ENCODE measurements around the gene ATP11A. TPM values are rescaled to one million over a fixed set of nuclear protein-coding genes. Genes with fewer than 3 reads are reported as not detected.
A peak's percentile ranks its signal among the peaks of the same experiment; 100 is the strongest.

ATP11A gene
- total RNA-seq: 10 to 100 TPM; 42.1 to 50.7 TPM

GRCh38 chr13:112689303-112690245 lies at the start of gene ATP11A:
TSS of gene ATP11A (plus strand) at chr13:112690038. CDS start at chr13:112690417, 379 bp downstream.
- CTCF ChIA-PET: interaction anchor here (1.0 kb wide), 1 partner anchor 31 kb away, joined by 4 read pairs; no protein-coding TSS in a partner anchor
- Mint-ChIP-seq H3K36me3 (ENCODE audit: low read depth) (peaks cover 6% of the 10 kb centered on the region), H3K4me3 (peak within 1 kb of the TSS; percentile 84), H3K9me3 (ENCODE audit: low read depth) (no peaks in the 10 kb centered on the region), H3K27me3 (no peaks in the 10 kb centered on the region), H3K4me1 (peaks cover 50% of the 10 kb centered on the region), H3K27ac (peak within 1 kb of the TSS; percentile 91)
- peak; percentile 90 for DNase-seq
- POLR2A ChIA-PET: no interaction called here
- ATAC-seq: peak; percentile 84
- intact Hi-C loops (cut with DNase I, micrococcal nuclease): loop anchor here (1.0 to 5.0 kb wide), 11 partner anchors 15 to 1977 kb away; partner anchors contain the start of genes CUL4A (in 1 of the 2), ING1 (in 1 of the 2), LAMP1 (in 1 of the 2) and TFDP1 (in 1 of the 2)

DNA sequence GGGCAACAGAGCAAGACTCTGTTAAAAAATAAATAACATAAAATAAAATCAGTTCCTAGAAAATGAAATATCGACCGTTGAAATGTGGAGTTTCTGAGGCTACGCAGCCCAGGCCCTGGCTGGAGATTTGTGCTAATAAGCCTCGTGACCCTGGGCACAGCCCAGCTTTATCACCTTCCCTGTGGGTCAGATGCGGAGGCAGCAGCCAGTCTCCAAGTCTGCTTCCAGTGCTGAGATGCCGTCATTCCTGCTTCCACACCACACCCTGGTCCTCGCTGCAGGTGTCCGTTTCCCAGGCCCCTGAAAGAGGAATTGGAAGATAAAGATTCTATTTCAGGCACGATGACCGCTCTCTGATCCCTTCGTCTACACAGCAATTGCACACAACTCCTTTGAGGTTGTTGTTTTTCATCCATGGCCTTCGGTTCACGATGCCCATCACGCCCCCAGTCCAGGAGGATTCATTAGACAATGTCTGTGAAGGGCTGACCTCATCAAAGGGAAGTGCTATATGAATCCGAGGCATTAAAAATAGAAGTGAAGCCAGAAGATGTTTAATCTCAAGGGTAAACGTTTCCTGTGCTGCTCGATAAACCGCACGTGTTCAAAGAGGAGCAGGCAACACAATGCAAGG lies 48.3 kb upstream of the ATP11A start:
- DNase-seq: no peak
- no peaks in the 10 kb centered on the region for H3K36me3 Mint-ChIP-seq (ENCODE audit: low read depth)
- peaks cover 8% of the 10 kb centered on the region for H3K27me3 Mint-ChIP-seq
- no peak for ATAC-seq
- H3K4me3 Mint-ChIP-seq: no peak overlapping the region
- POLR2A ChIA-PET: no interaction called here
- intact Hi-C loops (cut with DNase I, micrococcal nuclease): loop anchor here in 1 of 2 experiments (5.0 kb wide), 1 partner anchor 46 kb away; no protein-coding TSS in a partner anchor
- CTCF ChIA-PET: interaction anchor here (0.6 to 2.9 kb wide), 6 partner anchors 11 to 618 kb away, joined by 3 to 20 read pairs (median 3); no protein-coding TSS in a partner anchor
- peaks cover 12% of the 10 kb centered on the region for H3K4me1 Mint-ChIP-seq
- H3K27ac Mint-ChIP-seq: no peak overlapping the region
- no peaks in the 10 kb centered on the region for H3K9me3 Mint-ChIP-seq (ENCODE audit: low read depth)

- H3K4me3 Mint-ChIP-seq: no peak overlapping the region
- DNase-seq (no peak), ATAC-seq (no peak)
- POLR2A ChIA-PET: no interaction called here
- no peaks in the 10 kb centered on the region for H3K36me3 Mint-ChIP-seq (ENCODE audit: low read depth)
- CTCF ChIA-PET: no interaction called here
- no peaks in the 10 kb centered on the region for H3K9me3 Mint-ChIP-seq (ENCODE audit: low read depth)
- no peak overlapping the region for H3K27ac Mint-ChIP-seq
- intact Hi-C loops (cut with DNase I, micrococcal nuclease): loop anchor here in 1 of 2 experiments (5.0 kb wide), 1 partner anchor 45 kb away; no protein-coding TSS in a partner anchor
- peaks cover 8% of the 10 kb centered on the region for H3K27me3 Mint-ChIP-seq
- peaks cover 12% of the 10 kb centered on the region for H3K4me1 Mint-ChIP-seq
Observed at GRCh38 chr13:112642090-112642460, 47.8 kb upstream of the ATP11A start.

DNA sequence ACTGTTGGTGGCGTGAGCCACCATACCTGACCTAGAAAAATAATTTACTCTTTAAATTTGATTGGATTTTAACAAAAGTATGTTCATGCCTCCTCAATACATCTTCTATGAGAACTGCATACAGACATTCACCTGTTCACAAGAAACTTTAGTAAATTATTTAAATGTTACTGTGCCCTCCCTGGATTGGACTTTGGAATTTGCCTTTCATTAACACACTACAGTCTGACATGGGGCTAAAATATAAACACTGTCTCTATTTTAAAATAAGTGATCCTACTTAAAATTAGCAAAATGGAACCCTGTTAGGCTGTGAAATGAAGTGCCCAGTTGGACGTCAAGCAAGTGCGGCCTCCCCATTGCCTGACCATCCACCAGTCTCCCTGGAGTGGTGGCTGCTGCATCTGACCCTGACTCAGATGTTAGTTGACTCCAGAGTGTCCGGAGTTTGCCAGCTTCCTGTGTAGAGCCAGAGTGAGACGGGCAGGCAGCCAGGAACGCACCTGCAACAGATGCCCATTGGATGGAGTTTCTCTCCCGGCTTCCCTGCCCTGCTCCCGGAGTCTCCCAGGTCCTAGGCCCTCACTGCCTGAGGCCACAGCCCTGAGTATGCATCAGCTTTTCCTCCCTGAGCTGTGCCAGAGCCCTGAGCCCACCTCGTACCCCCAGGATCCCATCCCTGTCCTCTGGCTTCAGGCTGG lies 45.9 kb upstream of the ATP11A start:
- Mint-ChIP-seq H3K9me3 (ENCODE audit: low read depth) (no peaks in the 10 kb centered on the region), H3K27ac (no peak overlapping the region), H3K4me1 (peaks cover 11% of the 10 kb centered on the region), H3K36me3 (ENCODE audit: low read depth) (no peaks in the 10 kb centered on the region), H3K4me3 (no peak overlapping the region), H3K27me3 (peaks cover 8% of the 10 kb centered on the region)
- intact Hi-C loops (cut with DNase I, micrococcal nuclease): loop anchor here in 1 of 2 experiments (5.0 kb wide), 1 partner anchor 43 kb away; no protein-coding TSS in a partner anchor
- POLR2A ChIA-PET: no interaction called here
- no peak for DNase-seq
- ATAC-seq: no peak
- CTCF ChIA-PET: no interaction called here

DNA sequence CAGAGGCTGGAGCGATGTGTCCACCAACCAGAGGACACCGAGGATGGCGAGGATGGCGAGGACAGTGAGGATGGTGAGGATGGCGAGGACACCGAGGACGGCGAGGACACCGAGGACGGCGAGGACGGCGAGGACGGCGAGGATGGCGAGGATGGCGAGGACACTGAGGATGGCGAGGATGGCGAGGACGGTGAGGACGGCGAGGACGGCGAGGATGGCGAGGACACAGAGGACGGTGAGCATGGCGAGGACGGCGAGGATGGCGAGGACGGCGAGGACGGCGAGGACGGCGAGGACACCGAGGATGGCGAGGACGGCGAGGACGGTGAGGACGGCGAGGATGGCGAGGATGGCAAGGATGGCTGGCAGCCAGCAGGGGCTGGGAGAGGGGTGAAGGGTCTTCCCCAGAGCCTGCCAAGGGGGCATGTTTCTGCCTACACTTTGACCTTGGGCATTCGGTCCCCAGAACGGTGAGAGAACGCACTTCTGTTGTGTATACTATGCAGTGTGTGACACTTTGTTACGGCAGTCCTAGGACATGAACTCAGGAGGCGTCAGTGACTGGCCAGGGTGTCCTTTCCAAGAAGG lies 44.4 kb upstream of the ATP11A start:
- POLR2A ChIA-PET: no interaction called here
- ATAC-seq (no peak), DNase-seq (no peak)
- Mint-ChIP-seq H3K4me3 (no peak overlapping the region), H3K27ac (no peak overlapping the region), H3K36me3 (ENCODE audit: low read depth) (no peaks in the 10 kb centered on the region), H3K9me3 (ENCODE audit: low read depth) (no peaks in the 10 kb centered on the region), H3K4me1 (peaks cover 8% of the 10 kb centered on the region), H3K27me3 (peaks cover 1% of the 10 kb centered on the region)
- CTCF ChIA-PET: no interaction called here
- intact Hi-C loops (cut with DNase I, micrococcal nuclease): no loop called here

DNA sequence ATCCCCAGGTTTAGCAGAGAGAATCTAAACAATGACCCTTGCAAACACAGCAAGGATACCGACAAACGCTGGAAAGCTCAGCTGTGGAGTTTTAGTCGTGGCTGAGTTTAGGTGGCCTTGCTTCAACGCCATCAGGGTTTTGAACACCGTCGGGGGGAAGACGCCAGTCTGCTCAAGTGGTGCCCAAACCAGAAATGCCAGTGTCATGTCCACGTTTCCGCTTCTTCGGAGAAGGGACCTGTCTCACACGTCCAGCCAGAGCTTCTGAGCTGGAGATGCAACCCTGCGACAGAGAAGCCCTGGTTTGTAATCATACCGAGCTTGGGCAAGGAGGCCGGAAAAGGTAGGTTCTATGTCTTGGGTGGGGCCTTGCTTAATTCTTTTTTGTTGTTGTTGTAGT lies 42.6 kb upstream of the ATP11A start:
- intact Hi-C loops (cut with DNase I, micrococcal nuclease): no loop called here
- Mint-ChIP-seq H3K27ac (no peak overlapping the region), H3K9me3 (ENCODE audit: low read depth) (no peaks in the 10 kb centered on the region), H3K27me3 (no peaks in the 10 kb centered on the region), H3K36me3 (ENCODE audit: low read depth) (no peaks in the 10 kb centered on the region), H3K4me3 (no peak overlapping the region), H3K4me1 (peaks cover under 1% of the 10 kb centered on the region)
- DNase-seq: no peak
- POLR2A ChIA-PET: no interaction called here
- ATAC-seq: no peak
- CTCF ChIA-PET: interaction anchor here (0.6 kb wide), 1 partner anchor 228 kb away, joined by 4 read pairs; no protein-coding TSS in a partner anchor

GRCh38 chr13:112648101-112648500 lies 41.7 kb upstream of the ATP11A start:
- no peak overlapping the region for H3K27ac Mint-ChIP-seq
- ATAC-seq (no peak), DNase-seq (no peak)
- H3K27me3 Mint-ChIP-seq: no peaks in the 10 kb centered on the region
- CTCF ChIA-PET: no interaction called here
- H3K9me3 Mint-ChIP-seq (ENCODE audit: low read depth): no peaks in the 10 kb centered on the region
- H3K4me3 Mint-ChIP-seq: no peak overlapping the region
- H3K4me1 Mint-ChIP-seq: peaks cover 2% of the 10 kb centered on the region
- POLR2A ChIA-PET: no interaction called here
- H3K36me3 Mint-ChIP-seq (ENCODE audit: low read depth): no peaks in the 10 kb centered on the region
- intact Hi-C loops (cut with DNase I, micrococcal nuclease): no loop called here

DNA sequence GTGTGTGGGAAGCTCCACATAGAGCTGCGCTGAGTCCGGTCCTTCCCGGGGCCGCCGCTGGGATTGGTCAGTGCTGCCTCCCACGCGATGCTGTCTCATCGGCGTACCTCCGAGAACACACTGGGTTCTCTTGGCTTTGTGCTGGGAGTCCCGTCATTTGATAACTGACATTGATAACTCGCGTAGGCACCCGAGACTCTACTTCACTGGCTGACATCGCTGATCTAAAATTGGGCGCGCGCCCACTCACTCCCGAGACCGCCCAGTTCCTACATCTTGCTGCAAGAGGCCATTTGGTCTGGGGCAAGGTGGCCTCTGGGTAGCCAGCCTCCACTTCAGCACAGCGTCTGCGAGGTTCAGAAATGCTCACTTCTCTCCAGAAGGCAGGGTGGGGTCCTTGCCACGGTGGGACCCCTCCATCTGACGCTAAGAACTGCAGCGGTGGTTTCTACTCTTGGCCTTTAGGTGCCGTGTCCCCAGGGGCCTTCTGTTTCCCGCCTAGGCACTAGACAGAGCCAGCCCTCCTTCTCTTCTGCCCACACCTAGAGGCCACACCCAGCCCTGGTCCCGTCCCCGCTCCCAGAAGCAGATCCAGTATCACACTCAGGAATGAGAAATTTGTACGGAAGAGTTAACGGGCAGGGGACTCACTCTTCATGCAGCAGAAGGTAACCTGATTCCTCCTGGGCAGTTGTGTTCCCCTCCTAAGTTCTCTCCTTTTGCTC lies 40.7 kb upstream of the ATP11A start:
- ChIA-PET POLR2A (no interaction called here), CTCF (interaction anchor here (0.7 kb wide), 1 partner anchor 99 kb away, joined by 3 read pairs; no protein-coding TSS in a partner anchor)
- Mint-ChIP-seq H3K36me3 (ENCODE audit: low read depth) (no peaks in the 10 kb centered on the region), H3K4me3 (no peak overlapping the region), H3K27me3 (no peaks in the 10 kb centered on the region), H3K9me3 (ENCODE audit: low read depth) (no peaks in the 10 kb centered on the region), H3K27ac (no peak overlapping the region), H3K4me1 (peaks cover 5% of the 10 kb centered on the region)
- intact Hi-C loops (cut with DNase I, micrococcal nuclease): no loop called here
- DNase-seq (no peak), ATAC-seq (no peak)

GRCh38 chr13:112651311-112651710 lies 38.5 kb upstream of the ATP11A start:
- Mint-ChIP-seq H3K27me3 (no peaks in the 10 kb centered on the region), H3K4me1 (peaks cover 5% of the 10 kb centered on the region), H3K9me3 (ENCODE audit: low read depth) (no peaks in the 10 kb centered on the region), H3K4me3 (no peak overlapping the region), H3K36me3 (ENCODE audit: low read depth) (no peaks in the 10 kb centered on the region), H3K27ac (no peak overlapping the region)
- no peak for ATAC-seq
- ChIA-PET POLR2A (no interaction called here), CTCF (interaction anchor here (1.2 to 2.2 kb wide), 3 partner anchors 12 to 18 kb away, joined by 3 to 7 read pairs (median 6); no protein-coding TSS in a partner anchor)
- intact Hi-C loops (cut with DNase I, micrococcal nuclease): no loop called here
- DNase-seq: no peak

- ChIA-PET POLR2A (no interaction called here), CTCF (interaction anchor here (1.2 to 2.2 kb wide), 3 partner anchors 12 to 18 kb away, joined by 3 to 7 read pairs (median 6); no protein-coding TSS in a partner anchor)
- Mint-ChIP-seq H3K27ac (no peak overlapping the region), H3K27me3 (no peaks in the 10 kb centered on the region), H3K4me1 (peaks cover 5% of the 10 kb centered on the region), H3K4me3 (no peak overlapping the region), H3K9me3 (ENCODE audit: low read depth) (no peaks in the 10 kb centered on the region), H3K36me3 (ENCODE audit: low read depth) (no peaks in the 10 kb centered on the region)
- intact Hi-C loops (cut with DNase I, micrococcal nuclease): no loop called here
- DNase-seq (no peak), ATAC-seq (no peak)
Observed at GRCh38 chr13:112651750-112652511, 37.9 kb upstream of the ATP11A start.

All from activated CD4-positive, alpha-beta T cell treated with anti-CD3 and anti-CD28 coated beads for 36 hours (primary cell).